Chondrocyte (in vitro differentiated cells): ENCODE measurements around the gene GABRA4. TPM values are rescaled to one million over a fixed set of nuclear protein-coding genes. Genes with fewer than 3 reads are reported as not detected.

Experiments
- DNase-seq: peaks from one replicate; pipeline ENCODE4 v3.0.0; 2021; ENCODE audit warnings: mixed read lengths, low spot score
- H3K27ac Mint-ChIP-seq: one replicate; pipeline ENCODE4 v1.8.0; 2021; ENCODE audit warnings: mild to moderate bottlenecking, moderate library complexity, mixed read lengths; ENCODE audit not compliant: unreplicated experiment
- H3K27me3 Mint-ChIP-seq: 2 replicates; pipeline ENCODE4 v1.8.0; 2021; ENCODE audit warnings: low read depth, mixed read lengths
- H3K36me3 Mint-ChIP-seq: 2 replicates; pipeline ENCODE4 v1.8.0; 2021; ENCODE audit warnings: low read depth, mixed read lengths
- H3K4me1 Mint-ChIP-seq: 2 replicates; pipeline ENCODE4 v1.8.0; 2021; ENCODE audit warnings: low read depth, mild to moderate bottlenecking, mixed read lengths
- H3K4me3 Mint-ChIP-seq: one replicate; pipeline ENCODE4 v1.8.0; 2021; ENCODE audit warnings: mild to moderate bottlenecking, moderate library complexity, mixed read lengths; ENCODE audit not compliant: unreplicated experiment
- H3K9me3 Mint-ChIP-seq: 2 replicates; pipeline ENCODE4 v1.8.0; 2021; ENCODE audit warnings: low read depth, mixed read lengths
- CTCF ChIP-seq: fragments of 200-600 bp; sonication (generic); IDR thresholded peaks from 2 replicates; pipeline ENCODE4 v1.5.0; 2021; ENCODE audit warnings: antibody characterized with exemption, mild to moderate bottlenecking, moderate library complexity
- total RNA-seq: library from RNA; stranded (reverse); gene quantifications from 3 replicates; pipeline ENCODE4 v1.2.1, GENCODE V29; 2021

The GABRA4 gene
- total RNA-seq, 1 donor from 2014 or later, result not detected

GRCh38 chr4:46894826-46895225 lies 98.6 kb downstream of the GABRA4 start:
- TF ChIP-seq CTCF, result no peak
- DNase-seq, result no peak
- peaks cover 14% of the 10 kb centered on the region for H3K27me3 Mint-ChIP-seq
- H3K36me3 Mint-ChIP-seq, result no peaks in the 10 kb centered on the region
- H3K27ac Mint-ChIP-seq, result no peak overlapping the region
- H3K4me1 Mint-ChIP-seq, result no peaks in the 10 kb centered on the region
- no peak overlapping the region for H3K4me3 Mint-ChIP-seq
- no peaks in the 10 kb centered on the region for H3K9me3 Mint-ChIP-seq

GRCh38 chr4:46890056-46890455 lies 103.3 kb downstream of the GABRA4 start:
- no peaks in the 10 kb centered on the region for H3K36me3 Mint-ChIP-seq
- peaks cover 15% of the 10 kb centered on the region for H3K27me3 Mint-ChIP-seq
- H3K27ac Mint-ChIP-seq, result no peak overlapping the region
- no peak overlapping the region for H3K4me3 Mint-ChIP-seq
- no peak for TF ChIP-seq CTCF
- DNase-seq, result no peak
- H3K4me1 Mint-ChIP-seq, result no peaks in the 10 kb centered on the region
- no peaks in the 10 kb centered on the region for H3K9me3 Mint-ChIP-seq

- Mint-ChIP-seq H3K4me1 (no peaks in the 10 kb centered on the region), H3K27ac (no peak overlapping the region), H3K9me3 (no peaks in the 10 kb centered on the region), H3K27me3 (peaks cover 19% of the 10 kb centered on the region), H3K36me3 (no peaks in the 10 kb centered on the region), H3K4me3 (no peak overlapping the region)
- no peak for DNase-seq
- no peak for TF ChIP-seq CTCF
These were observed 104.0 kb downstream of the GABRA4 start for GRCh38 chr4:46889410-46889809.

- Mint-ChIP-seq H3K27me3 (peaks cover 23% of the 10 kb centered on the region), H3K27ac (no peak overlapping the region), H3K36me3 (no peaks in the 10 kb centered on the region), H3K9me3 (no peaks in the 10 kb centered on the region), H3K4me3 (no peak overlapping the region), H3K4me1 (no peaks in the 10 kb centered on the region)
- peak; percentile 75 for TF ChIP-seq CTCF
- DNase-seq, result no peak
These were observed 106.7 kb downstream of the GABRA4 start for GRCh38 chr4:46886711-46887110.

GRCh38 chr4:46878641-46879040 lies 114.7 kb downstream of the GABRA4 start:
- Mint-ChIP-seq H3K27ac (no peak overlapping the region), H3K4me3 (no peak overlapping the region), H3K9me3 (no peaks in the 10 kb centered on the region), H3K27me3 (peaks cover 2% of the 10 kb centered on the region), H3K36me3 (no peaks in the 10 kb centered on the region), H3K4me1 (no peaks in the 10 kb centered on the region)
- TF ChIP-seq CTCF, result no peak
- DNase-seq, result no peak
